ENCODE measurements around the gene SNHG17.
"Not testable (repeated sequence)": the region's sequence is repeated elsewhere in the genome, so short reads cannot be mapped to it uniquely, and the experiment has no call there.

Gene SNHG17

DNA sequence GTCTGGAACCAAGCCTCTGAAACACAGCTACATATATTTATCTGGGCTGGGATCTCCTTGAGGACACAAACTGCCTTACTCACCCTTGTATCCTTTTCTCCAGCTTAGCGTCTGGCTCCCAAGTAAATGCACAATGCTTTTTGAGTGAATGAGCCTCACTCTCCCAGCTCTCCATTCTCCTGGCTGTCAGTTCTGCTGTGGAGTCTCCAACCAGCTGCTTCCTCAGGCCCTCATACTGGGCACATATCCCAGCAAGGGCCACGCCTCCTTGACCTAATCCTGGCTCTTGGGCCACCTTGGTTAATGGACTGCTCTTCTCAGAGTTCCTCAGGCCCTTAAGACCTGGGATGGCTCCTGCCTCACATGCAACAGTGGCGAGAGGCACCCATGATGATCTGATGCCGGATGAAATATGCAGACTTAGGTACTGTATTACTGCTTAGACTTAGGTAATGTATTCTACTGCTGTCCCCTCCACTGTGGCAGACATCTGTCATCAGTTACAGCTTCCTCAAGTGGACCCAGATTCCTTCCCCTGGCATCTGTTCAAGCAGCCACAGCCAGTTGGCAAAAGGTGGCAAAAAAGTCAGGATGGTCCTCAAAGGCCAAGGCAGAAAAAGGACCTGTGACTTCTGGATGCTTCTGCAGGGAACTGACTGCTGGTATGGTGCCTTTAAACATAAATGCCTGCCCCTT, 16.5 kb downstream of the SNHG17 start:
- DNase-seq: no peak

DNA sequence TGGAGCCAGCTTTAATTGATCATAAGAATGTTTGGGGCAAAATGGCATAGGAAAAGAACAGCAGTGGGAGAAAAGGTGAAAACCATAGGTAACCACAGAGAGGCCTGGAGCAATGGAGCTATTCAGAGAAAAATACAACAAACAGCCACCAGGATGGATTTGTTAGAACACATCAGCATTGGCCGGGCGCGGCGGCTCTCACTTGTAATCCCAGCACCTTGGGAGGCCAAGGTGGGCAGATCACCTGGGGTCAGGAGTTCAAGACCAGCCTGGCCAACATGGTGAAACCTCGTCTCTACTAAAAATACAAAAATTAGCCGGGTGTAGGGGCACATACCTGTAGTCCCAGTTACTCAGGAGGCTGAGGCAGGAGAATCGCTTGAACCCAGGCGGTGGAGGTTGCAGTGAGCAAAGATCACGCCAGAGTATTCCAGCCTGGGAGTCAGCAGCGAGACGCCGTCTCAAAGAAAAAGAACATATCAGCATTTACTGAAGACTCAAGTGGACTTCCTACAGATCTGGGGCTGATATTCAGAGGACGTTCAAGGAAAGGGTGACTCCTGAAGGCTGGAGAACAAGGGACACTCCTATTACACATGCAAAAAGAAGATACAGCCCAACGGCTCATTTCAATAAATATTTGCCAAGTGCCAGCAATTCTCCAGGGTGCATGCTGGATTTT, 20.2 kb downstream of the SNHG17 start:
- no peak for DNase-seq

DNA sequence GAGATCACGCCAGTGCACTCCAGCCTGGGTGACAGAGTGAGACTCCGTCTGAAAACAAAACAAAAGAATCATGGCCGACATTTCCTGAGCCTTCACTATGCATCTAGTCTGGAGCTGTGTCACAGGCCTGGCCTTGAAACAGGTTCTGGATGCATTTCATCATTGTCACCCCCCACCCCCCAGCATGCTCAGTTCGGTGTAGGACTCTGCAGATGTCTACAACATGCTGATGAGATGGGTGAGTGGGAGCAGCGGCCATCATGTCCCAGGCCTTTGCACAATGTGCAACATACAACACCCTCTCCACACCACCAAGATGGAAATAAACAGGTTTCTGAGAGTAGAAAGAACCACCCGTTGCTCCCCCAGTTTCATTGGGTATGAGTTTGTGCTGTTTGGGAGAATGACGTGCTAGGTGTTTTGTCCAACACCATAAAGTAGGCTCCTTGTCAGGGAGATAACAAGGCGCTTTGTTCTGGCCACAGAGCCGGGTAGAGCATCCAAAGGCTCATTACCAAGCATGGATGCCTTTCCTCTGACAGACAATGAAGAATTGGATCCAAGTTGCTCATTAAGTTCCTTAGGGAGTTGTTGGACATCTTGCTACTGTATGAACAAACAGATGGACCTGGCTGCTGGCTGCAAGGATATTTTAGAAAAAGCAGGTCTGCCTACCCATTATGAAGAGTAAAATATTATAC, 22.1 kb downstream of the SNHG17 start:
- no peak for DNase-seq

DNA sequence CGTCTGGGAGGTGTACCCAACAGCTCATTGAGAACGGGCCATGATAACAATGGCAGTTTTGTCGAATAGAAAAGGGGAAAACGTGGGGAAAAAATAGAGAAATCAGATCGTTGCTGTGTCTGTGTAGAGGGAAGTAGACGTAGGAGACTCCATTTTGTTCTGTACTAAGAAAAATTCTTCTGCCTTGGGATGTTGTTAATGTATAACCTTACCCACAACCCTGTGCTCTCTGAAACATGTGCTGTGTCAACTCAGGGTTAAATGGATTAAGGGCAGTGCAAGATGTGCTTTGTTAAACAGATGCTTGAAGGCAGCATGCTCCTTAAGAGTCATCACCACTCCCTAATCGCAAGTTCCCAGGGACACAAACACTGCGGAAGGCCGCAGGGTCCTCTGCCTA, 27.3 kb downstream of the SNHG17 start:
- not testable (repeated sequence) for DNase-seq

DNA sequence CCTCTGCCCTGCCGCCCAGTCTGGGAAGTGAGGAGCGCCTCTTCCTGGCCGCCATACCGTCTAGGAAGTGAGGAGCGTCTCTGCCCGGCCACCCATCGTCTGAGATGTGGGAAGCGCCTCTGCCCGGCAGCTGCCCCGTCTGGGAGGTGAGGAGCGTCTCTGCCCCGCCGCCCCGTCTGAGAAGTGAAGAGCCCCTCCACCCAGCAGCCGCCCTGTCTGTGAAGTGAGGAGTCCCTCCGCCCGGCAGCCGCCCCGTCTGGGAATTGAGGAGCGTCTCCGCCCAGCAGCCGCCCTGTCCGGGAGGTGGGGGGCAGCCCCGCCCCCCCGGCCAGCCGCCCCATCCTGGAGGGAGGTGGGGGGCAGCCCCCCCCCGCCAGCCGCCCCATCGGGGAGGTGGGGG, 27.8 kb downstream of the SNHG17 start:
- no peak for DNase-seq

DNA sequence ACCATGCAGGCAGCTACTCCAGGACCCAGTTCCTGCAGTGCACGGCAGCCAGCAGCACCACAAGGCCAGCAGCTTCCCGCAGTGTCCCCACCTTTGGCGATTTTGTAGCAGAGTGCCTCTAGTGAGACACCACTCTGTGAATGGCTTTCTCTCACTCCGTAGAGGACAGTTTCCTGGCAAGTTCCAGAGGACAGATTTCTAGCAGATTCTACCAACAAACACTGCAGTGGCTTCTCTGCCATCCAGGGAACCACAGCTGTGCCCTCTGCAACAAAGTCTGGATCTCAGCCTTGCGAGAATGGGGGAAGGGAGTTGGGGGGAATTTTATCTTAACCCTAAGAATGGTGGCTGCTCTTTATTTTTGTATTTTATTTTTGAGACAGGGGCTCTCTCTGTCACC, 28.7 kb downstream of the SNHG17 start:
- DNase-seq: no peak

DNA sequence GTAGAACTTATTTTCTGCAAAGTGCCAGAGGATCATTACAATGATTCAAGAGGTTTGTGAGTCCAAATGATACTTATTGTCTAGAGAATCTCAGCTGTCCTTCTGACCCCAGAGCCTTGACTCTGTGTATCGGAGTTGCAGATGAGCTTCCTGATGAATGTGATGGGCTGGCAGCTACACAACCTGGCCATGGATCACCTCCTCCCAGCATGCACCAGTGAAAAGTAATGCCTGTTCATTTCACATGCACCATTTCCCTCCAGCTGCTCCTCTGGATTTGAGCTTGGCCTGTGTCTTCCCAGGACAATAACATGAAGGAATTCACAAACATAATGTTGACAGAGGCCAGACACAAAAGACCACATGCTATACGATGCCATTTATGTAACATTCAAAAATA, 30.0 kb downstream of the SNHG17 start:
- no peak for DNase-seq

DNA sequence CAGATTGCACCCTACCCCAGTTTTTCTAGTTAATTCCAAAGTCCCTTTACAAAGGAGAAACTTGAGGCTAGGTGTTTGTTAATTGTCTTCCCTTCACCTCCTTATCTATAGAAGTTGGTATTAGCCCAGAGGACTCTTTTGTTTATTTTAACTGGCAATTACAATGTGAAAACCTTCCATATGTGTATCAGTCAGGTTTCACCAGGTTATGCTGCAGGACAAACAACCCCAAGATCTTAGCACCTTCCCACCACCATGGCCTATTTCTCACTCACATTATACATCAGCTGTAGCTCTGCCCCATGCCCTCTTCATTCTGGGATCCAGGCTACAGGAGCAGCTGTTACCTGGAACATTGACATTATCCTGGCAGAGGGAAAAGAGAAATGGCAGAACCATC, 31.1 kb downstream of the SNHG17 start:
- DNase-seq: no peak

DNA sequence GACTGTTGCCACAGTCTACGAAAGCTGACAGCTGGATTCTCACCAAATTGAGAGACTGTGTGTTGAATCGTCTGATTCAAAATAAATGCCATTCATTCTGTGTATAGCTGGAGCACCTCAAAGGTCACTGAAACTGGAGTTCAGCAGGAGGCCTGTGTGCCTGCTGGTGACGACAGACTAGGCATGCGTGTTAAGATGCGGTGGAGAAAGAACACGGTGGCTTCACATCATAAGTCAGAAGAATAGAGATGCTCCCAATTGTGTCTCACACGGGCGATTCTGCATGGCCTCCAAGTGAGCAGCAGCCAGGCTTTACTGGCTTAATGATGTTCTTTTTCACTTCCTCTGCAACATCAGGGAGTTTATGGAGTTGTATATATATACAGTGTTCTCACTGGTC, 32.3 kb downstream of the SNHG17 start:
- no peak for DNase-seq

DNA sequence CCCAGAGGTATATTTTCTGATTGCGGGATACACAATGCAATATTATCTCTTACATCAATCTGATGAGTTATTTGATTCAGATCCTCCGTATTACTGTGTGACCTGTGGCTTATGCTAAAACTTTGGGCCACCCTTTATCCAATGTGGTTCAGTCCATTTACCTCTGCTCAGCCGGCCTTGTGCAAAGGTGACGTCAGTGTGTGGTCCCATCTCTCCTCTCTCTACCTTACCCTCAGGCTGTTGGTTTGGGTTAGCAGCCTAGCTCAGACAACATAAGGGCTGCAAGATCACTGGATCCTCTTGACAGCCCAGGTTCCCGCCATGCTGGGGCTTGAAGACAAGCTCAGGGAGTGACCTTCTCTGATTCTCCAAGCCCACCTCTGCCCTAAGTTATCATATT, 33.0 kb downstream of the SNHG17 start:
- no peak for DNase-seq

DNA sequence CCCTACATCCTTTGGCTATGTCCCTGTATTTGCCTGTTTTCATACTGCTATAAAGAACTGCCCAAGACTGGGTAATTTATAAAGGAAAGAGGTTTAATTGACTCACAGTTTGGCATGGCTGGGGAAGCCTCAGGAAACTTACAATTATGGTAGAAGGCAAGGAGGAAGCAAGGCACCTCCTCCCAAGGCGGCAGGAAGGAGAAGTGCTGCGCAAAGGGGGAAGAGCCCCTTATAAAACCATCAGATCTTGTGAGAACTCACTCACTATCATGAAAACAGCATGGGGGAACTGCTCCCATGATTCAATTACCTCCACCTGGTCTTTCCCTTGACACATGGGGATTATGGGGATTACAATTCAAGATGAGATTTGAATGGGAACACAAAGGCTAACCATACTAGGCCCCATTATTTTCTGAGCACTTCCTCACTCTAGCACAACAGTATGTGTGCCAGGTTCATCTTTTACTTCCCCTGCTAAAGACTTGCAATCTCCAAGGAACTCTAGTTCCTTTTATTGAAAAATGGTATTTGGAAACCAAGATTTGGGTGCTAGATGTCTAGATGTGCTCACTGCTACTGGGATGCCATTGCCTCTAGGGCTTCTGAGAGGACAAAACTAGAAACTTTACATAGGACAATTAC, 39.3 kb downstream of the SNHG17 start:
- not testable (repeated sequence) for DNase-seq

DNA sequence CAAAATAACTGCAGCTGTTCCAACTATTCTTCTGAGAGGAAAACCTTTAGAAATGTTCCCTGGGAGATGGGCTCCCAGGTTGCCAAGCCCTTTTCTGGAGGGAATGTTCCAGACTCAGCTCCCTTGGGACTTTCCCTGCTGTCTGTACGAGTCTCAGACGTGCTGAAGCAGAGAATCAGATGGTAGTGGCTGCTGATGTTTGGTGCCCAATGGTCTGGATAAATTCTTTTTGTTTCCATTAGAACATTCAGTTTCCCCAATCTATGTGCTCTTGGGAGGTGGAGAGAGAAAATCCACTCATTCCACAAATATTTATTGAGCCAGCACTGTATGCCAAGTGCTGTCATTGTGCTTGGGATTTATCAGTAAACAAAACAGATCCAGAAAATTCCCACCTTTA, 40.0 kb downstream of the SNHG17 start:
- no peak for DNase-seq

DNA sequence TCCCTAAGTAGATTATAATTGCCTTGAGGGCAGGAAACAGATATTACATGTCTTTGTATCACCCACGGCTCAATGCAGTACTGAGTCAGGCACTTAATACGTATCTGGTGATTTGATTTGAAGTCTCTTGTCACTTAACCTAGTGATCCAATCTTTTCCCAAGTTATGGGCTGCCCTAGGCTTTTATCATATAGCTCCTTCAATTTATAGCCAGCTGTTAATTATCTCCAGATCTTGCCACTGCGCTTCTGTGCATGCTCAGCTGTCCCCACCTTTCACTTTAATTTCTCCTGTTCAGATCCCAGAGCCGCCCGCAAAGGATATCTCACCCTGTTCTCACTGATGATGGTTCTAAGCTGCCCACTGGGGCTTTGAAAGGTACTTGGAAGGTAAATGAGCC, 41.9 kb downstream of the SNHG17 start:
- no peak for DNase-seq

DNA sequence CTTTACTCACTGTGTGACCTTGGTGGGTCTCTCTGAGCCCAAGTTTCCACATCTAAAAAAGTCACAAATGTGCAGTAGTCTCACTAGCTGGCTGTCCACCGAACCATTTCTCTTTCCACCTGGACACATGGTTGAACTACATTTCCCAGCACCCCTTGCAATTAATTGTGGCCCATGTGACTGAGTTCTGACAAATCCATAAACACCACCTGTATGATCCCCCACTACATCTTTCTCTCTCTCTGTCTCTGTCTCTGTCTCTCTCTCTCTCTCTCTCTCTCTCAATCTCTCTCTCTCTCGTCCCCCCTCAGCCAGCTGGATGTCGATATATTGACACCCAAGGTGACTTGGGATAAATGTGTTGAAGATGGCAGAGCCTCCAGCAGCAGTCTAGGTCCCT, 42.8 kb downstream of the SNHG17 start:
- no peak for DNase-seq

DNA sequence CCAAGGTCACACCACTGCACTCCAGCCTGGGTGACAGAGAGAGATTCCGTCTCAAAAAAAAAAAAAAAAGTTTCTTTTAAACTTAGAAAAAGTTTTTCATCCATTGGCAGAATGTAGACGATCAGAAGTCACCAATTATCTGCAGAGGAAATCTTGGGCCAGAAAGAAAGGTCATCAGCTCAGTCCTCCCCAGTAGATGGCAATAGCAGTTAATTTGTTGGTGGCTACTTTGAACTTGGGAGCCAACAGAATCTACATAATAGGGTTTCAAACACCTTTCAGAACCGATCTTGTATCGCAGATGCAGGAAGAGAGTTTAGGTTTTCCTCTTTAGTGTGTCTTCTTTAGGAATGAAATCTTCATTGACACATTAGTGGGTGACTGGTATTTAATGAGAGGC, 47.2 kb downstream of the SNHG17 start:
- no peak for DNase-seq

DNA sequence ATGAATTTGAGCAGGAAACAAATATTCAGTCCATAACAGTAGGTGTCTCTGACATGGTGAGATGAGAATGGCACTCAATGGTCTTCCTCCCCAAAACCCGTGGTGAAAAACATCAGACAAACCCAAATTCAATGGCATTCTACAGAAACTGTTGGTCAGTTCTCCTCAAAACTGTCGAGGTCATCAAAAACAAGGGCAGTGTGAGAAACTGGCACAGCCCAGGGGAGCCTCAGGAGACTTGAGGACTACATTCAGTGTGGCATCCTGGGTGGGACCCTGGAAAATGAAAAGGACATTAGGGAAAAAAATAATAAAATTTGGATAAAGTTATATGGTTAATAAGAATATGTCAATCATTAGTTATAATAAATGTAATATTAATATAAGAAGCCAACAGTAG, 48.3 kb downstream of the SNHG17 start:
- no peak for DNase-seq

DNA sequence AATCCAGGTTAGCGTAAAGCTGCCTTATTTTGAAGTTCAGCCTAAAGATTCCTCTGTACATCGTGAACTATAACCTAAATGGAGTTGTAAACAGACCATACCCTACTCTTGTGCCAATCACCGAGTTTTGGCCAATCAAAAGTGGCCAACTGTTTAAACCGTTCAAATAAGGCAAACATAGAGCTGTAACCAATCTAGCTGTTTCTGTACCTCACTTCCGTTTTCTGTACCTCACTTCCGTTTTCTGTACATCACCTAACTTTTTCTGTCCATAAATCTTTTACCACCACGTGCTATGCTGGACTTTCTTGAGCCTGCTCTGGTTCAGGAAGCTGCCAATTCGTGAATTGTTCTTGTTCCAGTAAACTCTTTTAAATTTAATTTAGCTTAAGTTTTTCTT, 49.1 kb downstream of the SNHG17 start:
- DNase-seq: no peak

DNA sequence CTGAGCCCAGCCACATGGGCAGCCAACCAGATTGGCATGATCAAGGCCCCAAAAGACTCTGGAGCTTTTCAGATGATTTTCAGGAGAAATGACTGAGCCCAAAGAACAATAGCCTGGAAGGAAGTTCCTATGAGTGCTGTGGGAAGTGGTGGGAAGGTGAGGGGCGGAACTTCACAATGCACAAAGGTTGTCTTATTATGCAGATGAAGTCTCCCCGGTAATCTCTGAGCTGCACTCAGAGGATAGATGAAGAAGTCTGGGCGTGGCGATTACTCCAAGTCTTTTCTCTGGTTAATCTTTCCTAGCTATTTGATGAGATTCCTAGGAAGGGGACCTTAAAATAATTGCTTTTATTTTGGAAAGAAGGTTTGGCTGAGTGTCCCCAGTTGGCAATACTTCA, 52.0 kb downstream of the SNHG17 start:
- no peak for DNase-seq

DNA sequence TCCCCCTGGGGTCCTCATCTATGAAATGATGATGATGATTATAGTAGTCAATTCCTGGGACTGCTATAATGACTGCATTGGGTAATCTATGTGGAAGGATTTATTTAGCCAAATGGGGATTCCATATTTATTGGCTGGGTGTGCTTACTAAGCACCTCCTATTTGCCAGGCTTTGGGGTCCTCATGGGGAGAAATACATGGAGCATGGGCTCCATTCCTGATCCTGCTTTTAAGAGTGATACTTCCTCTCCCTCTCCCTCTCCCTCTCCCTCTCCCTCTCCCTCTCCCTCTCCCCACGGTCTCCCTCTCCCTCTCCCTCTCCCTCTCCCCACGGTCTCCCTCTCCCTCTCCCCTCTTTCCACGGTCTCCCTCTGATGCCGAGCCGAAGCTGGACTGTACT, 57.3 kb downstream of the SNHG17 start:
- DNase-seq: not testable (repeated sequence)

DNA sequence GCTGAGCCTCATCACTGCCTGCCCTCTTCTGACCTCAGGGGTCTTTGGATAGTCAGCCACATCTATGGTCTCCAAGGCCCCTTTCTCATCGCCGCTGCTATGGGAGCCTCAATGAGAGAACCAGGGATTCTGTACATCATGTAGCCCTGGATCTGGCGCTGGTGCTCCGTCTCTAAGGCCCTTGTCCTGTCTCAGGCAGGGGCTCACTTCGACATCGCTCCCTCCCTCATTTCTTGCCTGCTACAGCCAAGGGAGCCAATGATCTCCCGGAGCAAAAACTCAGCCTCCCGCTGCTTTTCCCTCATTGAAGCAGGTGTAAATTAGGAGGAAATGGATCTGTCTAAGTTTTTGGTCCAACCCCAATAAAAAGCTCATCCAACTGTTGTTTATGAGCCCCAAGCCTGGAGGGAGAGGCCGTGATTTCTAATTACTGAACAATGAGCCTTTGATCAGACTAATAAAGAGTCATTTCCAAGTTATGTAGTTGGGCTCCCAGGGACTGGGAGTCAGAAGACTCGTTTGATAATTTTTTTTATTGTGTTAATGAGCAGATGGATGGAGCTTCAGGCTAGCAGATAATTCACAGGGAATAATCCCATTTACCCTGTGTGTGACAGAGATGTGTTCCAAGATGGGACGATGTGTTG, 58.0 kb downstream of the SNHG17 start:
- no peak for DNase-seq

DNA sequence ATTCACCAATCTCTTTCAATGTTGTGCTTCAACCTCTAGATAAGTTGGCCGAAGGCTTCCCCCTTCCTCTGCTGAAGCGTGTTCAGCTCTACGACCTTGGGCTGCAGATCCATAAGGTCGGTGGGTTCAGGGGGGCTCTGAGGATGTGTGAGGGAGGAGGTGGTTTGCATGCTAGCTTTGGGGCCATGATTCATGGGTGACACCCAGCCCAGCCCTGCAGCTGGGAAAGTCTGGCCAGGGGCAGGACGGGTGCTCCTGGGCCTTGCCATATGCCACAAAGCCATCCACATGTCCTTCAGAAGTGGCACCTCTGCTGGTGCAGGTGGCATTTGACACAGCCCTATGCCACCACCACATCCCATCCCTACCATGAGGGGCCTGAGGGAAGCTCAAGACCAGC, 61.2 kb downstream of the SNHG17 start:
- no peak for DNase-seq

DNA sequence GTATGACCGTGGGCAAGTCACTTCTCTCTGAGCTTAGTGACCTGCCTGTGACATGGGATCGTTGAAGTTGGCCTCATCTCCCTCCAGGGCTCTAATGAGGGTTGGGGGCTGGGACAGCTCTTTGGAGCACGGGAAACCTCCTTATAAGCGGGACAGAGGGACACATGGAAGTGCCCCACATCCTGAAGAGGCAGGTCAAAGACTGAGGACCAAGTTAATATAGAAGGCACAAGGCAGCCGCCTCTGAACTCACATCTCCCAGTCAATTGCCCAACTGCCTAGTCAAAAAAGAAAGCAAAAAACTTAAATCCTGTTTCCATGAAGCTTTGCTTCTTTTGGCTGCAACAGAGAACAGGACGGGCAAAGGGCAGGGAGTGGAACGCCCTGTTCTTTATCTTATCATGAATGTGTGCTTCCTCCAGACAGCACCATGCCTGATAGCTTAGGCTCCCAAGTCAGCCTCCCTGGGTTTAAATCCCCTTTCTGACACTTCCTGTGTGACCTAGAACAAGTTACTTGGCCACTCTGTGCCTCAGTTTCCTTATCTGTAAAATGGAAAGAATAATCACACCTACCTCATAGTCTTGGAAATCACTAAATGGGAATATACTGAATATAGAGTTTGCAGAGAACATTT, 61.8 kb downstream of the SNHG17 start:
- DNase-seq: no peak

DNA sequence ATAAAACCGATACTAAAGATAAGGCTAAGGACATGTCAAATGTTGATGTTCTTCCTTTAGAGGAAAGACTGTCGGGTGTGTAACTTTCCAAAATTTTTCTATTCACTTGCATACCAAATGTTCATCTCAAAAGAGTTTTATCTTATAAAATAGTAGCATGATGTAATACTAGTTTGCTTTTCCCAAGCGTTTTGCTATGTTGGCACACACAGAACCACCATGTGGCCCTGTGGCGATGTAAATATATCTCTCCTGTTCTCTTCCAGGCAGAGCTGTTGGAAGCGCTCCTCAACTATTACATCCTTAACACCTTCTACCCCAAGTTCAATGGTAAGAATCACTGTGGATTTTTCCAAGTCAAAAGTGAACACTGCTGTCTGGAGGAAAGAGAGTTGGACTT, 62.3 kb downstream of the SNHG17 start:
- no peak for DNase-seq

All from activated CD4-positive, alpha-beta T cell treated with anti-CD3 and anti-CD28 coated beads, Interleukin-2, amount 50 U/mL, for 16 hours (primary cell).